RCC 7860 (cell line): ENCODE data around the gene TPM2.
A peak's percentile ranks its signal among the peaks of the same experiment; 100 is the strongest.
"Not testable (repeated sequence)": the region's sequence is repeated elsewhere in the genome, so short reads cannot be mapped to it uniquely, and the experiment has no call there.

Experiments used
- DNase-seq: peaks from one replicate; pipeline ENCODE4 v3.0.0-alpha.2; 2015; ENCODE audit warnings: low spot score
- FAIRE-seq: peaks from 2 replicates; lab custom pipeline; 2012; peaks lifted over from hg19 to GRCh38; lab: Jason Lieb, UNC

The TPM2 gene

DNA sequence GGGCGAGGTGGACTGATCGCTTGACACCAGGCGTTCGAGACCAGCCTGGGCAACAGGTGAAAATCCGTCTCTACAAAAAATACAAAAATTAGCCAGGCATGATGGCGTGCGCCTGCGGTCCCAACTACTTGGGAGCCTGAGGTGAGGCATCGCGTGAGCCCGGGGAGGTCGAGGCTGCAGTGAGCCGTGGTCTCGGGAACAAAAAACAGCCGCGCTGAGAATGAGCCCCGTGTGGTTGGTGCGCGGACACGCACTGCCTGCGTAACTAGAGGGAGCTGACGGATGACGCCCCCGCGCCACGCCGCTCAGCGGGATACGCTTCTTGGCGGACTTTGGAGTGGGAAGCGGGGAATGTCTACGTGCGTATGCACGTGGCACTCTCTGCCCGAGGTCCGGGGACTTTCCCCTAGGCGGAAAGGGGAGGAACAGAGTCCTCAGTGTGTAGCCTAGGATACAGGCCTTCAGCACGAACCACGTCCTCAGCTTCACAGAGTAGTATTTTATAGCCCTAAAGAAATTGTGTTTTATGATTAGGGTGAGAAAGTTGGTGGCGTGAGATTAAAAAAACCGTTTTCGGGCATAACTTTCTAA lies 32.1 kb downstream of the TPM2 start, which contains the start of gene RMRP:
Gene RMRP (minus strand): TSS at position 474 of the 591 bp plus-strand sequence.
- FAIRE-seq: peak; percentile 46
- peak; percentile 98 for DNase-seq

DNA sequence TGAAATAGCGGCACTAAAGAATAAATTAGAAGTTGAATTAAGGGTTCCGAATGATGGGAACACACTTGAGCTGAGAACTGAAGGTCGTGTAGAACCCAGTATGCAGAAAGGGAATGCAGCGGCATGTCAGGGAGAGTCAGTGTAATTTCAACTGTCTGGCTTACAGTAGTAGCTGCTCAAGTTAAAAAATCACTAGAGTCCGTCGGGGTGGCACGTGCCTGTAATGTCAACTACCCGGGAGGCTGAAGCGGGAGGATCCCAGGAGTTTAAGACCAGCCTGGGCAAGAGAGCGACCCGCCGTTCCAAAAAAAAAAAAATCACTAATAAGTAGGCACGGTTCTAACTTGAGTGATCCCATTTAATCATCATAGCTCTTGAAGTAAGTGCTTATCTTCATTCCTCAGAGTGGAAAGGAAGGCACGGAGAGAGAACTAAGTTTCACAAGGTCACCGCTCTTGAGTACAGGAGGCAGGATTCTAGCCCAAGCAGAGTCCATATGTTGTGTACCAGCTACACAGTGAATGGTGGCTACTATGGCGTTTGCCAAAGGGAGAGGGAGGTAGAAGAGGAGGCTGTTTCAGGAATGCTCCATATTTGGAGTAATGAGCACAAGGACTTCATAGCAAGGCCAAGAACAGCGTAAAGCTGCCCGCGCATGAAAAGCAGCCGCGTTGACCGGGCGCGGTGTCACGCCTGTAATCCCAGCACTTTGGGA lies 32.7 kb downstream of the TPM2 start:
- FAIRE-seq: no peak
- DNase-seq: no peak

GRCh38 chr9:35656348-35656747 lies 33.4 kb downstream of the TPM2 start:
- DNase-seq: no peak
- no peak for FAIRE-seq

- no peak for DNase-seq
- no peak for FAIRE-seq
Observed at GRCh38 chr9:35653611-35654010, 36.1 kb downstream of the TPM2 start.

- DNase-seq: no peak
- no peak for FAIRE-seq
Observed at GRCh38 chr9:35652829-35653209, 36.9 kb downstream of the TPM2 start.

GRCh38 chr9:35651956-35652828 lies 37.5 kb downstream of the TPM2 start:
- FAIRE-seq (no peak), DNase-seq (no peak)

DNA sequence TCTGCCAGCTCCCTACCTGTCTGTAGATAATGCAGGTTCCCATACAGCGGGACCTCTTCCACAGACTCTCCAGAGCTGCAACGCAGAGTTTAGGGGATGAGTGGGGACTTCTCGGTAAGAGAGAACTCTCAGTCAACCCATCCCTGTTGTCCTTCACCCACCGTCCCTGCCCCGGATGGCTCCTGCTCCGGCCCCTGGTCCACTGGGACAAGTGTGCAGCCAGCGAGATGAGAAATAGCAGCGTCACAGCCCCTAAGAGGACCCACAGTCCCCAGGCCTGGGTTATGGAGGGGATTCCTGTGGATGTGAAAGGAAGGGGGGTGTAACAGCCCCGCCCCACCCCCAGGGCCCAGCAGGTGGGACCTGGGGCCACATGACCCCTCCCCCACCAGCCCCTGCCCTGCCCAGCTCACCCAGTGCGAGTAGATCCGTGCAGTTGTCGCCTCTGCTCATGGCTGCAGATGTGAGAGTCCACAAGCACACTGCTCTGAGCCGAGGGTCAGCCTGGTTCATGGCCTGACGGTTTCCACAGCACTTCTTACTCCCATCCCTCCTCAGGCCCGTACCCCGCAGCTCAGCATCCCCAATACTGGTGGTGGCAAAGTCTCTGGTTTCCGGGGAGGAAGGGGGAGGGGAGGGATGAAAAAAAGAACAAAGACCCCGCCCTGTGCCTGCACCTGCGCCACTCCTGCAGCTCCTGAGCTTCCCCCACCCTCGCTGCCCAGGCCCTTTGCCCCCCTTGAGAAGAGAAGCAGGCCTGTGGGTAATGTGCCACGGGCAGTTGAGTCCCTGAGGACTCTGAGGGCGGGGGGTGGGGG lies 39.2 kb downstream of the TPM2 start, which contains the start of gene SIT1:
Gene SIT1 (minus strand): TSS at position 591 of the 818 bp plus-strand sequence. CDS start 78 bp downstream, at position 513.
- FAIRE-seq (no peak), DNase-seq (no peak)

DNA sequence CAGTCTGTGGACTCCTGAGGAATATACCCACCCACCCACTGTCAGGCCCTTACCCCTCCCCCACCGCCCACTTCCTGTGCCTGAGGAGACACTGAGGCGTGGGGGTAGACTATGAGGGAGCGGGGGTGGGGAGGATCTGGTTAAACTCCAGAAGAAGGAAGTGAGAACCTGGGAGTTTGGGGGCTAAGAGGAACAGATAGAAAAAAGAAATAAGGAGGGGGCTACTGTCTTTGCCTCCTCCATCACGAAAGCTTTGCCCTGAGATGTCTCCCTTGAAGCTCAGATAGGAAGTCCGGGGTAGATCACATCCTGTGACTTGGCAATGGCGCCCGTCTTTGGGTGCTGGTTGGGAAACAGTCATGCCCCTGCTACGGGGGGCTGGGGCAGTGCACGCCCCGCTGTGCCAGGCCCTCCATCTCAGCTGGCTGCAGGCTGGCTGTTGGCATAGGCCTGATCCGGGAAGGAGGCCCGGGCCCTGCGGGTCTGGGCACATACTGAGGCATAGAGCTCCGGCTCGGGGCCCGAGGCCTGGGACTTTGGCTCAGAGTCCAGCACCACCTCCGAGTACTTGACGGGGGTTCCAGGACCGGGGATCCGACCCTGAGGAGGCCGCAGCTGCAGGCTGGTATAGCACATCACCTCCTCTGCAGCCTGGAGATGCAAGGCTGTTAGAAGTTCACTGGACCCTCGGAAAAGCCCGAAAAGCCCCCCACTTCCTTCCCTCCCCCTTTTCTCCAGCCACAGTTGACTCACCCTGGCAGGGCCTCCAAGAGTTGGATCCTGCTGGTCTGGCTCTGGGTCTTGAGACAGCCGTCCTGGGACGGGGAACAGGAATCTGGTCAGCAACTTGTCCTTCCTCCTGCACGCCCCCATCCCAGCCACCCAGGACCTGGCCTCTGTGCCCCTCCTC lies 40.0 kb downstream of the TPM2 start:
- DNase-seq (no peak), FAIRE-seq (no peak)

- FAIRE-seq: no peak
Observed at GRCh38 chr9:35646533-35647265, 43.0 kb downstream of the TPM2 start.

GRCh38 chr9:35646153-35646532 lies 43.6 kb downstream of the TPM2 start:
- DNase-seq (no peak), FAIRE-seq (no peak)

More at GRCh38 chr9:35646533-35647265, 43.0 kb downstream of the TPM2 start:
- peak; percentile 52 for DNase-seq

GRCh38 chr9:35645736-35646135 lies 44.0 kb downstream of the TPM2 start:
- DNase-seq, FAIRE-seq: not testable (repeated sequence)

GRCh38 chr9:35643046-35643445 lies 46.7 kb downstream of the TPM2 start:
- no peak for DNase-seq
- no peak for FAIRE-seq

- not testable (repeated sequence) for DNase-seq, FAIRE-seq
Observed at GRCh38 chr9:35641478-35641877, 48.2 kb downstream of the TPM2 start.

DNA sequence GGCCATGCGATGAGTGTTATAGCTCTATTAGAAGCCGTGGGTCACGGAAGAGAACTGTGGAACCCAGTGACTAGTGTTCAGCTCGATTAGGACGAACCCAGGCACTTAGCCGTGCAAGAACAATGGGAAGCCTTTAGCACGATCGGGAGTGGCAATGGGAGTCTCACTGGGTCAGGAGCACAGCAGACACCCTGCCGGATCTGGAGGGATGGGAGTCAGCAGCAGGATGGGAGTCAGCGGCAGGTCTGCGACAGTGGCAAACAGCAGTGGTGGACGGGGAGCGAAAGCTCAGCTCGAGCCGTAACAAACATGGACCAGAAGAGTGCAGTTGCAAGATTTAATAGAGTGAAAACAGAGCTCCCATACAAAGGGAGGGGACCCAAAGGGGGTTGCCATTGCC lies 49.3 kb downstream of the TPM2 start:
- FAIRE-seq: not testable (repeated sequence)

DNA sequence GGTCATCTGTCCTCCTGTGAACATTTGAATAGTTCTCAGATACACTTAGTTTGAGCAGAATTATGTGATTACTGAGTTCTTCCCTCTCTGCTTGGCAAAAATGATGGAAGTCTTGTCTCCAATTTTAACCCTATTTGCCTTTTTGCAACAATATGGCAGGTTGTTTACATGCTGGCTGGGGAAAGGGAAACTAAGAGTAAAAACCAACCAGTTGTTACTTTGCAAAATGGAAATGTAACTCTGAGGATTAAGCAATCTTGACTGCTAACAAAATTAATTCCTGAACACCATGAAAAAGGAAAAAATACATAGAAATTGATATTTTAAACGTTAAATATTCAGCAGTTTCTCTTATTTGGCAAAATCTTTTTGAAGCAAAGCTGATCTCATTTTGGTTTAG lies 50.1 kb downstream of the TPM2 start:
- DNase-seq: no peak
- no peak for FAIRE-seq

More for the DNA sequence above, 49.3 kb downstream of the TPM2 start:
- not testable (repeated sequence) for DNase-seq

DNA sequence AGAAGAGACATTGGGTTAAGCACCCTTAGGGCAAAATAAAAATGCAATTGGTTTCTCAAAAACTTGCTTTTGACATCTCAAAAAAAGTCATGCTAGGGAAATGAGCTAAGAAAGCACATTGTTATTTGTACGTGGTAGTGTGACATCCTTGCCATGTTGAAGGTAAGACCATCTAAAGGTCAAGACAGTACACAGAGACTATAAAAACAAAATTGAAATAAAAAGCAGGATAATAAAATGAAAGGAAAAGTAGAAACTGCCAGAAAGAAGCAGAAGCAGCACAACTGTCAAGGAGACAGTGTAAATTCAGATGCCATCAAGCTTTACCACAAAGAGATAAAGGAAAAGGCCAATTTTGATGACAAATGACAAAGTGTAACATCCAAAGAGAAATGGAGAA lies 50.5 kb downstream of the TPM2 start:
- DNase-seq, FAIRE-seq: not testable (repeated sequence)

GRCh38 chr9:35638751-35639150 lies 51.0 kb downstream of the TPM2 start:
- FAIRE-seq, DNase-seq: not testable (repeated sequence)

DNA sequence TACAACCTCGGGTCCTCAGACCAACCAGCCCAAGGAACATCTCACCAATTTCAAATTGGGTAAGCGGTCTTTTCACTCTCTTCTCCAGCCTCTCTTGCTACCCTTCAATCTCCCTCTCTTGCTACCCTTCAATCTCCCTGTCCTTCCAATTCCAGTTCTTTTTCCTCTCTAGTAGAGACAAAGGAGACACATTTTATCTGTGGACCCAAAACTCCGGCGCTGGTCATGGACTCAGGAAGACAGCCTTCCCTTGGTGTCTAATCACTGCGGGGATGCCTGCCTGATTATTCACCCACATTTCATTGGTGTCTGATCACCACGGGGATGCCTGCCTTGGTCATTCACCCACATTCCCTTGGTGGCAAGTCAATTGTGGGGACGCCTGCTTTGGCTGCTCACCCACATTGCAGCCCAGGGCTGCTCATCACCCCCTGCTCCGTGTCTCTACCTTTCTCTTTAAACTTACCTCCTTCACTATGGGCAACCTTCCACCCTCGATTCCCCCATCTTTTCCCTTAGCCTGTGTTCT lies 52.2 kb downstream of the TPM2 start:
- DNase-seq, FAIRE-seq: not testable (repeated sequence)
